Endodermal cell (in vitro differentiated cells): ENCODE results near the gene KIF3B. TPM values are rescaled to one million over a fixed set of nuclear protein-coding genes. Genes with fewer than 3 reads are reported as not detected.
"Not testable (repeated sequence)": the region's sequence is repeated elsewhere in the genome, so short reads cannot be mapped to it uniquely, and the experiment has no call there.

Experiments
- DNase-seq: peaks from one replicate; pipeline ENCODE4 v3.0.0-alpha.2; 2017
- H3K27ac ChIP-seq: 2 replicates; pipeline ENCODE4 v1.5.1; 2013; ENCODE audit warnings: mild to moderate bottlenecking, low read depth, low read length, moderate library complexity
- H3K27me3 ChIP-seq: 2 replicates; pipeline ENCODE4 v1.6.1; 2013; ENCODE audit warnings: mild to moderate bottlenecking, low read length, moderate library complexity; ENCODE audit not compliant: insufficient read depth, control insufficient read depth, poor library complexity, severe bottlenecking
- H3K36me3 ChIP-seq: 2 replicates; pipeline ENCODE4 v1.7.0; 2013; ENCODE audit warnings: mild to moderate bottlenecking, low read length, moderate library complexity; ENCODE audit not compliant: control insufficient read depth, insufficient read depth
- H3K4me1 ChIP-seq: one replicate; pipeline ENCODE4 v1.7.0; 2013; ENCODE audit warnings: low read length; ENCODE audit not compliant: control insufficient read depth, insufficient read depth
- H3K4me3 ChIP-seq: 2 replicates; pipeline ENCODE4 v1.5.1; 2013; ENCODE audit warnings: mild to moderate bottlenecking, low read length, moderate library complexity
- H3K9ac ChIP-seq: 2 replicates; pipeline ENCODE4 v1.6.1; 2013; ENCODE audit warnings: mild to moderate bottlenecking, low read length, moderate library complexity; ENCODE audit not compliant: poor library complexity, severe bottlenecking; ENCODE audit errors: extremely low read depth
- H3K9me3 ChIP-seq: 2 replicates; pipeline ENCODE4 v1.6.1; 2013; ENCODE audit warnings: mild to moderate bottlenecking, low read length, moderate library complexity; ENCODE audit not compliant: control insufficient read depth
- H3K27ac Mint-ChIP-seq: 2 replicates; pipeline ENCODE4 v1.8.0; 2020; ENCODE audit warnings: mixed read lengths
- H3K27me3 Mint-ChIP-seq: 2 replicates; pipeline ENCODE4 v1.8.0; 2021; ENCODE audit warnings: mild to moderate bottlenecking, mixed read lengths; ENCODE audit not compliant: insufficient read depth
- H3K36me3 Mint-ChIP-seq: 2 replicates; pipeline ENCODE4 v1.8.0; 2020; ENCODE audit warnings: low read depth, mixed read lengths
- H3K4me1 Mint-ChIP-seq: 2 replicates; pipeline ENCODE4 v1.8.0; 2020; ENCODE audit warnings: mixed read lengths
- H3K4me3 Mint-ChIP-seq: 2 replicates; pipeline ENCODE4 v1.8.0; 2020; ENCODE audit warnings: mild to moderate bottlenecking, moderate library complexity, mixed read lengths
- H3K9me3 Mint-ChIP-seq: 2 replicates; pipeline ENCODE4 v1.8.0; 2020; ENCODE audit warnings: mild to moderate bottlenecking, mixed read lengths
- WGBS, 2 experiments: methylation state at CpG; one replicate each; pipeline versions ENCODE4 v1.1.5 to v1.1.7; 2013; ENCODE audit warnings: missing lambda C conversion rate in 2 of 2, mixed read lengths in 1 of 2; ENCODE audit not compliant: insufficient coverage in 1 of 2, insufficient read length in 1 of 2; 5-methylcytosine and 5-hydroxymethylcytosine counted together
- total RNA-seq, 2 donors: library from RNA; stranded (reverse); fragmentation: NEBNext Ultra II Directional in 1 of 2; extraction: Animal tissue kit (Norgen Biotek cat#: 25700) in 1 of 2; gene quantifications; 2 replicates in 1 of 2; 3 replicates in 1 of 2; pipeline ENCODE4 v1.2.1, GENCODE V29; 2021
- TF ChIP-seq, protein P1 (sequence below): fragments of 200-600 bp; sonication (generic); conservative IDR thresholded peaks from 2 replicates; pipeline ENCODE4 v1.5.0; 2021; ENCODE audit warnings: antibody characterized with exemption, mild to moderate bottlenecking

Gene KIF3B
- total RNA-seq, 2 donors from 2014 or later: 31.4 to 41.1 TPM

DNA sequence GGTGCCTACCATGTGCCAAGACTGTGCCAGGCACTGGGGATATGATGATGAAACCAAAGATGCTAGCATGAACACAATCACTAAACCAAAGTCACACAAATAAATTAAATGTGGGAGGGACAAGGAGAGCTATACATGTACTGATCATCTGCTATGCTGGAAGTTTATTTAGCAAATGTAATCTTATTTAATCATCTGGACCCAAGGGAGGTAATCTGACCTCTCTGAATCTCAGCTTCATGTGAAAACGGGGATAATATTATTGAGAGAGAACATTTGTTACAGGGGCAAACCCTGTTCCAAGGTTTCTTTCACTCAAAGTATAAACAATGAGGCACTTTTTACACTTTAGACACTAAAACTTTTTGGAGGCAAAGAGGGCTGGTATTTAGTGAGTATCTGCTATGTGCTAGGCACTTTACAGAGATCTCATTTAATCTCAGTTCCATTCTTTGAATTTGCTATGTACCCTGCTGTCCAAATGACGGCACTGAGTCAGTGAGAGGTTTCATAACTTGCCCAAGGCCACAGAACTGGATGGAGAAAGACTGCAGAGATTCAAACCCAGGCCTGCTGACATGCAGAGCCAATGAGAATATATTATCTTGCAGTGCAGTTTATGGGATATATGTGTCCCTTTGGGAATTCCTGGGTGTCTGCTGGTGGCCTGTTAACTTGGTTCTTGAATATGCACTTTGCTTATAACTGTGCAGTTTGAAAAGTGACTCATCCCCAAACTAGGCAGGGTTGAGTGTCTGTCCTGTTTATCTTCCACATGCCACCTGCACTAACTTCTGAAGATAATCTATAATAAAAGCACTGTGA is 77.4 kb downstream of the KIF3B start:
- DNase-seq: no peak
- no peak overlapping the region for H3K9ac ChIP-seq
- Mint-ChIP-seq H3K27me3 (peaks cover 63% of the 10 kb centered on the region), H3K4me3 (no peak overlapping the region), H3K27ac (no peak overlapping the region), H3K4me1 (peaks cover 11% of the 10 kb centered on the region), H3K36me3 (peaks cover 5% of the 10 kb centered on the region), H3K9me3 (no peaks in the 10 kb centered on the region)
- H3K9me3 ChIP-seq: no peaks in the 10 kb centered on the region
- H3K27ac ChIP-seq: no peak overlapping the region
- TF ChIP-seq, protein P1, sequence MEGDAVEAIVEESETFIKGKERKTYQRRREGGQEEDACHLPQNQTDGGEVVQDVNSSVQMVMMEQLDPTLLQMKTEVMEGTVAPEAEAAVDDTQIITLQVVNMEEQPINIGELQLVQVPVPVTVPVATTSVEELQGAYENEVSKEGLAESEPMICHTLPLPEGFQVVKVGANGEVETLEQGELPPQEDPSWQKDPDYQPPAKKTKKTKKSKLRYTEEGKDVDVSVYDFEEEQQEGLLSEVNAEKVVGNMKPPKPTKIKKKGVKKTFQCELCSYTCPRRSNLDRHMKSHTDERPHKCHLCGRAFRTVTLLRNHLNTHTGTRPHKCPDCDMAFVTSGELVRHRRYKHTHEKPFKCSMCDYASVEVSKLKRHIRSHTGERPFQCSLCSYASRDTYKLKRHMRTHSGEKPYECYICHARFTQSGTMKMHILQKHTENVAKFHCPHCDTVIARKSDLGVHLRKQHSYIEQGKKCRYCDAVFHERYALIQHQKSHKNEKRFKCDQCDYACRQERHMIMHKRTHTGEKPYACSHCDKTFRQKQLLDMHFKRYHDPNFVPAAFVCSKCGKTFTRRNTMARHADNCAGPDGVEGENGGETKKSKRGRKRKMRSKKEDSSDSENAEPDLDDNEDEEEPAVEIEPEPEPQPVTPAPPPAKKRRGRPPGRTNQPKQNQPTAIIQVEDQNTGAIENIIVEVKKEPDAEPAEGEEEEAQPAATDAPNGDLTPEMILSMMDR: no peak
- H3K4me1 ChIP-seq: no peaks in the 10 kb centered on the region
- H3K36me3 ChIP-seq: no peaks in the 10 kb centered on the region
- 75 to 89% methylated on average over 1 to 2 of the region's 2 CpGs for WGBS, 2 experiments
- no peak overlapping the region for H3K4me3 ChIP-seq
- H3K27me3 ChIP-seq: no peaks in the 10 kb centered on the region

DNA sequence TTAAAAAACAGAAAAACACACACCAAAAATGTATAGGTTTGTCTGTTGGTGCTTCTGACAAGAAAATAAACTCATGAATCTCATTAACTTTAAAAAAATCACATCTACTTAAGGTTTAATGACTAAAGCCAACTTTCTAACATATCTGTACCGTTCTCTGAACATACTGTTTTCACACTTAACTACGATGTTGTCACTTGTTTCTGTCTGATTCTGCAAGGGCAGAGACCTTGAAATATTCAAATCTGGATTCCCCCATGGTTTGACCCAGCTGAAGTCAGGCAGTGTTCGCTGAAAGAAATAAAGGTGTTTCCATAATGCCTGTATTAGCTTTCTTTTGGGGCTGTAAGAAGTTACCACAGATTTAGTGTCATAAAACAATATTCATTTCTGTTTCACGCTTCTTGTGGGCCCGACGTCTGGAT is 78.0 kb downstream of the KIF3B start:
- H3K4me1 ChIP-seq: no peaks in the 10 kb centered on the region
- no peaks in the 10 kb centered on the region for H3K9me3 ChIP-seq
- Mint-ChIP-seq H3K36me3 (peaks cover 10% of the 10 kb centered on the region), H3K4me1 (peaks cover 15% of the 10 kb centered on the region), H3K9me3 (no peaks in the 10 kb centered on the region), H3K4me3 (no peak overlapping the region), H3K27me3 (peaks cover 66% of the 10 kb centered on the region), H3K27ac (no peak overlapping the region)
- TF ChIP-seq, protein P1: no peak
- H3K36me3 ChIP-seq: no peaks in the 10 kb centered on the region
- no peak overlapping the region for H3K4me3 ChIP-seq
- H3K27ac ChIP-seq: no peak overlapping the region
- no peak for DNase-seq
- no peaks in the 10 kb centered on the region for H3K27me3 ChIP-seq
- H3K9ac ChIP-seq: no peak overlapping the region
- 94 to 98% methylated on average over 6 of the region's 6 CpGs for WGBS, 2 experiments

- not testable (repeated sequence) for H3K27me3 ChIP-seq, H3K36me3 ChIP-seq, H3K27ac Mint-ChIP-seq, H3K9me3 Mint-ChIP-seq, DNase-seq, H3K9ac ChIP-seq, H3K4me1 ChIP-seq, H3K9me3 ChIP-seq, H3K4me3 ChIP-seq, H3K4me3 Mint-ChIP-seq, H3K27ac ChIP-seq
- peaks cover 70% of the 10 kb centered on the region for H3K27me3 Mint-ChIP-seq
- H3K36me3 Mint-ChIP-seq: peaks cover 16% of the 10 kb centered on the region
- WGBS, 2 experiments: 92 to 95% methylated on average over 2 to 7 of the region's 7 CpGs
- peaks cover 17% of the 10 kb centered on the region for H3K4me1 Mint-ChIP-seq
Observed at GRCh38 chr20:32355907-32356621, 78.6 kb downstream of the KIF3B start.
